GM21737 (cell line): Measurements from ENCODE around the gene FOXD1.
"Not testable (repeated sequence)": the region's sequence is repeated elsewhere in the genome, so short reads cannot be mapped to it uniquely, and the experiment has no call there.

Experiments used
- ATAC-seq: cut with Tn5 transposase; IDR thresholded peaks from one replicate; pipeline ENCODE4 v1.9.1; 2021; ENCODE audit warnings: mild to moderate bottlenecking, moderate library complexity; ENCODE audit not compliant: unreplicated experiment

The FOXD1 gene

DNA sequence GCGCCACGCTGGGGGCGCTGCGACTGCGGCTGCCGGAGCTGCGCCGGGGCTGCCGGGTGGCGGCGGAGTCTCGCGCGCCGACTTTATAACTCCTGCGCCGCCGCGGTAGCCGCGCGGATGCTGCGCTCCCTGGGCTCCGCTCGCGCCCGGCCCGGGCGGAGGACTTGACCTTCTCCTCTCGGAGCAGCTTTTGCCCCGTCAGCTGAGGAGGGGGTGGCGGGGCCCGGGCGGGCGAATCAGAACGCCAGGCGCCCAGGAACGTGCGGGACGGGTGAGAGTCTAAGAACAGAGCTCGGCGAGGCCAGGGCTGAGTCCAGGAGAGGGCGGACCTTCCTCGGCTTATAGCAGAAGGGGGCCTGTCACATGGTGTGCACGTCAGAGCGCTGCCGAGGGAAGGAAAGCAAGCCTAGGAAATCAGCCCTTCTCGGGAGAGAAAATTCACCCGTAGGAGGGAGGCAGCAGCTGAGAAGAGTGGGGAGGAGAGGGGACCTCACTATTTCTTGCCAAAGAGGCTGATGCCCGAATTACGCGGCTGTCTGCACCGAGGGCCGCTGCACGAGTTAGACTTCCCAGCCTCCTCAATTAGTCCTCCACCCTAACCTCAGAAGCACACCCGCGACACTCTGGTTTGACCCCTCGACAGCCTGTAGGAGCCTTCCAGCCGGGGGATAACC lies at the start of gene FOXD1:
Gene FOXD1 (minus strand): TSS at position 315 of the 674 bp plus-strand sequence. CDS start 415 bp downstream, outside the sequence.
- ATAC-seq: no peak

- no peak for ATAC-seq
These were observed 49.0 kb upstream of the FOXD1 start for GRCh38 chr5:73497497-73498056.

DNA sequence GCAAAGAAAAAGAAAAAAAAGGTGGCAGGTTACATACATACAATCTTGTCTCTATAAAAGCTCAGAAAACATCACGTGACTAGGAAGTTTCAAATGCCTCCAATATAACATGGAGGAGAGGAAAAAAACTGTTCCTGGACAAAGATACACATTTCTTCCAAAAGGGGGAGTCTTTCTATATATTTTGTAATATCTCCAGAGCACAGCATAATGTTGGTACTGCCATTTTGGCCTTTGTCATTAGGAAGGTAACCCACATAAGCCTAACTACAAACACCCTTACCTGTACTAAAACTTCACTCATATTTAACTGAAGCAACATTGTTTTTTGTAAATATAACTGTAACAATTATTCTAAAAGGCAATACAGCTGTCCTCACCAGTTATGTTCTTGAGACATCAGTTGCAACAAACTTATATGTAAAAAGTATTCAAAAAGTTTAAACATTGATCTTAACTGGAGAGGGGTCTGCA lies 48.4 kb upstream of the FOXD1 start:
- ATAC-seq: no peak

DNA sequence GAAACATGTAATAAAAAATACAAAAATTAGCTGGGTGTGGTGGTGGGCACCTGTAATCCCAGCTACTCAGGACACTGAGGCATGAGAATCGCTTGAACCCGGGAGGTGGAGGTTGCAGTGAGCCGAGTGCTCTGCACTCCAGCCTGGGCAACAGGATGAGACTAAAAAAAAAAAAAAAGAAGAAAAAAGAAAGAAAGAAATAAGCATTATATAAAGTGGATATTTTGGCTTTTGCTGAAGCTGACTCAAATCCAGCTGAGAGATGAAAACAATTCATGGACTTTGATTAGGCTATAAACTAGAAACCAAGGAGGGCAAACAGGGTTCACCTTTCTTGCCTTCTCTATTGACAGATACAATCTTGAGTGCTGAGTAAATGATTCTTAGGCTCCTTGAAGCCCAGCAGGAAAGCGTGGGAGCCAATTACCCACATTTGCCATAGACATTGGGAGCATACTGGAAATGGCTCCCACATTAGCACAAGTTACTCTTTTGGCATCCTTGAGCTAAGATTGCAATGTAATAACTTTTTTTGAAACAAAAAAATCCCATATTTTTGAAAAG lies 47.3 kb upstream of the FOXD1 start:
- ATAC-seq: no peak

DNA sequence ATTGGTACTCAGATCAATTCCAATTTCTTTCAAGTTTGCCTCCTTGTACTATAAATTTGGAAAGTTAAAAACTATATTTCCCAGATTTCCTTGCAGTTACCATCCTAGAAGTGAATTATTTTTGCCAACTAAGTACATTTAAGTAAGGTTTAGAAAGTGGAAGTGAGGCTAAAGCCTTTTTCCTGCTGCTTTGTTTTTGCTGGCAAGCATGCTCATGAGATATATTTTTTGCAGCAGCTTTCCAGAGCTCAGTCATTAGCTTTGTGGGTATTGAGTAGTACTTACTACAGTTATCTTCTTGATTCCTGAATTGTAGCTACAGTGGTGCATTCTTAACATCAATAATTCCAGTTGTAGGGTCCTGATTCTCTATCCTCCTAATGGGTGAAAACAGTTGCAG lies 46.1 kb upstream of the FOXD1 start:
- no peak for ATAC-seq

DNA sequence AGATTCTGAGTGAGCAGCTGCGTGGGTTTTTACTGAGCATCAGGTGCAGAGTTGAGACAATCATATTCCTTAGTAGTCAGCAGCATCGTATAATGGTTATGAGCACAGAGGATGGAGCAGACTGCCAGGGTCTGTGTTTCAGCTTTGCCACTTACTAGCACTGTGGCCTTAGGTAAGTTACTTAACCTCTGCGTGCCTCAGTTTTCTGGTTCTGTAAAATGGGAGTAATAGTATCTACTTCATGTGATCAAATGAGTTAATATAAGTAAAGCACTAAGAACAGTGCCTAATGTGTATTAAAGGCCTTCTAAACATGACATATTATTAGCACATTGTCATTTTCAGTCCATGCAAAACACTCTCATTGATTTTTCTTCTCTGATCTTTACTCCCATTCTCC lies 44.8 kb upstream of the FOXD1 start:
- no peak for ATAC-seq

GRCh38 chr5:73491155-73491554 lies 42.6 kb upstream of the FOXD1 start:
- no peak for ATAC-seq

DNA sequence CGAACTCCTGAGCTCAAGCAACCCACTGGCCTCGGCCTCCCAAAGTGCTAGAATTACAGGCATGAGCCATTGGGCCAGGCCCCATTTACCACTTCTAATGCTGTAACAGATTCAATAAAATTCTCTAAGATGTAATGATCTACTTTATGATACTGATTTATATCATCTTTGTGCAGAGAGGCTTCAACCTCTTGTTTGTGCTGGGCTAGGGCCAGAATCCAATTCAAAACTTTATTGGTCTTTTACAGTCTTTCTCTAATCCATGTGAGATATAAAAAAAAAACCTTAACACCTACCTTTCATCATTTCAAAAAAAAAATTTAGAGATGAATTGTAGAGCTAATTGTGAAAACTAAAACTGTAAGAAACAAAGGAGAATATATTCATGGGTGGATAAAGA lies 41.5 kb upstream of the FOXD1 start:
- no peak for ATAC-seq

- ATAC-seq: no peak
These were observed 40.2 kb upstream of the FOXD1 start for GRCh38 chr5:73488806-73489205.

DNA sequence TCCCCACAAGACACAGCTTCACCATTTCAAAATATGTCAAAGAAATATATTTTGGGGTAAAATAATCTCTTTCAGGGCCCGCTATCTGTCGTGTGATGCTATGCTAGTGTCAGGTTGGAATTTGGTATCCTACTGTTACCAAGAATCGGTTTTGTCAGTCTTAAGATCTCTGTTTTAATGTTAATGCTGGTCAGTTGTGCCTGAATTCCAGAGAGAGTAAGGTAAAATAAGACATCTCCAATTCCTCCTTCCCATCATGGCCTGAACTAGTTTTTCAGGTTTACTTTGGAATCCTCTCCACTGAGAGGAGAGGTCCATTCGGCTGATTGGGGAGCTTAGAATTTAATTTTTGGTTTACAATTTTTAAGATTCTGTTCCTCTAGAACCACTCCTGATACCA lies 39.2 kb upstream of the FOXD1 start:
- no peak for ATAC-seq

GRCh38 chr5:73487257-73487656 lies 38.7 kb upstream of the FOXD1 start:
- ATAC-seq: not testable (repeated sequence)

DNA sequence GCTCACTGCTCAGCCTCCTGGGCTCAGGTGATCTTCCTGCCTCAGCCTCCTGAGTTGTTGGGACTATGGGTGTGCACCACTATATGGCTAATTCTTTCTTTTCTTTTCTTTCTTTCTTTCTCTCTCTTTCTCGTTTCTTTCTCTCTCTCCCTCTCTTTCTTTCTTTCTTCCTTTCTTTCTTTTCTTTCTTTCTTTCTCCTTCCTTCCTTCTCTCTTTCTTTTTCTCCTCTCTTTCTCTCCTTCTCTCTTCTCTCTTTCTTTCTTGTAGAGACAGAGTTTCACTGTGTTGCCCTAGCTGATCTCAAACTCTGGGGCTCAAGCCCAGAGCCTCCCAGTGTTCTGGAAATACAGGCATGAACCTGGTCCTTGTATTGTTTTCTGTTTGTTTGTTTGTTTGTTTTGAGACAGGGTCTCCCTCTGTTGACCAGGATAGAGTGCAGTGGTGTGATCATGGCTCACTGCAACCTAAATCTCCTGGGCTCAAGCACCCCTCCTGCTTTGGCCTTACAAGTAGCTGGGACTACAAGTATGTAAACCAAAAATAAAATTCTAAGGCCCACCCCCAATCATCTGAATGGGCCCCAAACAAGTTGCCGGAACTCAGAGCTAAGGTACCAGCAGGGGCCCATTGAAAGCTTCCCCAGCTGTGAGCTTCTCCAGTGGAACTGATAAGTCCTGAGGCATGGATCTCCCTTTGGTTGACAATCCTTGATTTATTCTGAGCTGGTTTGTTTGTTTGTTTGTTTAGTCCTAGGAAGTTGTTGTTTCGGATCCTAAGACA lies 37.7 kb upstream of the FOXD1 start:
- no peak for ATAC-seq

GRCh38 chr5:73485715-73486114 lies 37.1 kb upstream of the FOXD1 start:
- no peak for ATAC-seq

GRCh38 chr5:73484511-73484910 lies 35.9 kb upstream of the FOXD1 start:
- no peak for ATAC-seq

DNA sequence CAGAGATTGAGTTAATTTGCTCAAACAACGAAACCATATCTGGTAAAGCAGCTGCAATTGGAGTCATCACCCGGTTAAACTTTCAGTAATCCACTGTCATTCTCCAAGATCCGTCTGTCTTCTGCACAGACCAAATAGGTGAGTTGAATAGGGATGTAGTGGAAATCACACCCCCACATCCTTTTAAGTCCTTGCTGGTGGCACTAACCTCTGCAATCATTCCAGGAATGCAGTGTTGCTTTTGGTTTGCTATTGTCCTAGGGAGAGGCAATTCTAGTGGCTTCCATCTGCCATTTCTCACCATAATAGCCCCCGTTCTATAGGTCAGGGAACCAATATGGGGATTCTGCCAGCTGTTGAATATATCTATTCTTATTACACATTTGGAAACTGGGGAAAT lies 35.1 kb upstream of the FOXD1 start:
- ATAC-seq: no peak

DNA sequence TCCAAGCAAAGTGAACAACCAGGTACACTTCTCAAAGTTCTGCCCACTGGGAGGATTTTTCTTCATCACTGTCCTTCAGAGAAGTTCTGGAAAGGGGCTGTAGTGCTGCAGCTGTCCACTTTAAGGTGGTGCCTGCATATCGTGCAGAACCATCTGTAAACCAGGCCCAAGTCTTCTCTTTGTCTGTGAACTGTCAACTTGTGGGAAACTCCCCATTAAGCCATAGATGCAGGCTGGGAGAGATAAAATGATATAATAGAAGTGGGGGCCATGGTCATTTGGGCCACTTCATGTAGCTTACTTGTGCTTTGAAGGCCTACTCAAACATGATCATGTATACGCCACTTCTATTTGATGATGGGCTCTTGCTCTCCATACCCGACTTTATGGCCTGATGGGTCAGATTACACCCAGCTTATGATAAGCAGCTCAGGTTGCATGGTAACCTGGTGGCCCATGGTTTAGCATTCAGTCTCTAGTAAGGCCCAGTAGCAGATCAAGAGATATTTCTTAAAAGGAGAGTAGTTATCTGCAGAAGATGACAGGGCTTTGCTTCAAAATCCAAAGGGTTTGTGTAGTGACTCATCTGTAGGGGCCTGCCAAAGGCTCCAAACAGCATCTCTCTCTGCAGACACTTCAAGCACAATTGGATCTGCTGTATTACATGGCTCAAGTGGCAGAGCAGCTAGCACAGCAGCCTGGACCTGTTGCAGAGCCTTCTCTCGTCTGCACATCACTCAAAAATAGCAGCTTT lies 34.0 kb upstream of the FOXD1 start:
- no peak for ATAC-seq

- no peak for ATAC-seq
These were observed 31.9 kb upstream of the FOXD1 start for GRCh38 chr5:73480500-73480899.

GRCh38 chr5:73472116-73472515 lies 23.5 kb upstream of the FOXD1 start:
- ATAC-seq: no peak

DNA sequence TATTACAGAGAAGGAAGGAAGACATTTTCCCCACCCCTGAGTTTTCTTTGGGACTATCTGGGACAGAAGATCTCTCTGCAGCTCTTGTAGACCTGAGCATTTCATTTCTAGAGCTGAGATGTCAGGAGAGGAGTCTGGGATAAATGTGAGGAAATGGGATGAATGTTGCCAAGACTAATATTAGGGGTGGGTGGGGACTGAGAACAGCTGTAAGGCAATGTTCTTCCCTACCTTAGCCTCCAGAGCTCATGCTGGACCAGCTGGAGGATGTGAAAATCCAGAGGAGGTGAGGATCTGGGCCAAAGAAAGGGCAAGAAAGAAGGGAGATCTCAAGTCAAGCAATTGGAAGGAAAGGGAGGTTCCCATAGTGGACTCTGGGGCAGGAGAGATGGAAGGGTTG lies 23.1 kb upstream of the FOXD1 start:
- no peak for ATAC-seq

GRCh38 chr5:73469878-73470277 lies 21.3 kb upstream of the FOXD1 start:
- no peak for ATAC-seq

GRCh38 chr5:73468638-73469037 lies 20.1 kb upstream of the FOXD1 start:
- ATAC-seq: not testable (repeated sequence)
